Activated T-cell treated with anti-CD3 and anti-CD28 coated beads, Interleukin-2, amount 50 U/mL, for 72 hours (primary cell): ENCODE measurements around the gene RNF215. TPM values are rescaled to one million over a fixed set of nuclear protein-coding genes. Genes with fewer than 3 reads are reported as not detected.

Source experiments
- ATAC-seq, 2 donors: fragments of 150-1000 bp; cut with Tn5 transposase; replicated peaks in 1 of 2; 2 replicates each; pipeline ENCODE4 v1.10.0; 2021; ENCODE audit warnings: moderate library complexity in 2 of 2, mild to moderate bottlenecking in 1 of 2
- DNase-seq, 2 donors: peaks; one replicate each; pipeline ENCODE4 v3.0.0; 2021 to 2022; ENCODE audit warnings: mixed read lengths in 1 of 2
- H3K27ac Mint-ChIP-seq: one replicate; pipeline ENCODE4 v1.8.0; 2022; ENCODE audit warnings: mild to moderate bottlenecking, moderate library complexity, mixed read lengths
- H3K27me3 Mint-ChIP-seq: one replicate; pipeline ENCODE4 v1.8.0; 2022; ENCODE audit warnings: low read depth, mixed read lengths
- H3K36me3 Mint-ChIP-seq, 2 donors: one replicate each; pipeline ENCODE4 v1.8.0; 2022; ENCODE audit warnings: mixed read lengths in 2 of 2, mild to moderate bottlenecking in 1 of 2; ENCODE audit not compliant: insufficient read depth in 2 of 2
- H3K4me1 Mint-ChIP-seq: one replicate; pipeline ENCODE4 v1.8.0; 2022; ENCODE audit warnings: low read depth, mixed read lengths
- H3K4me3 Mint-ChIP-seq, 2 donors: one replicate each; pipeline ENCODE4 v1.8.0; 2022; ENCODE audit warnings: mild to moderate bottlenecking in 2 of 2, mixed read lengths in 2 of 2, moderate library complexity in 2 of 2
- H3K9me3 Mint-ChIP-seq, 2 donors: one replicate each; pipeline ENCODE4 v1.8.0; 2022; ENCODE audit warnings: mixed read lengths in 2 of 2
- total RNA-seq, 2 donors: library from RNA; stranded (reverse); gene quantifications; one replicate each; pipeline ENCODE4 v1.2.3, GENCODE V29; 2022

The RNF215 gene
- total RNA-seq, 2 donors from 2014 or later, result 8.4 to 12.4 TPM

DNA sequence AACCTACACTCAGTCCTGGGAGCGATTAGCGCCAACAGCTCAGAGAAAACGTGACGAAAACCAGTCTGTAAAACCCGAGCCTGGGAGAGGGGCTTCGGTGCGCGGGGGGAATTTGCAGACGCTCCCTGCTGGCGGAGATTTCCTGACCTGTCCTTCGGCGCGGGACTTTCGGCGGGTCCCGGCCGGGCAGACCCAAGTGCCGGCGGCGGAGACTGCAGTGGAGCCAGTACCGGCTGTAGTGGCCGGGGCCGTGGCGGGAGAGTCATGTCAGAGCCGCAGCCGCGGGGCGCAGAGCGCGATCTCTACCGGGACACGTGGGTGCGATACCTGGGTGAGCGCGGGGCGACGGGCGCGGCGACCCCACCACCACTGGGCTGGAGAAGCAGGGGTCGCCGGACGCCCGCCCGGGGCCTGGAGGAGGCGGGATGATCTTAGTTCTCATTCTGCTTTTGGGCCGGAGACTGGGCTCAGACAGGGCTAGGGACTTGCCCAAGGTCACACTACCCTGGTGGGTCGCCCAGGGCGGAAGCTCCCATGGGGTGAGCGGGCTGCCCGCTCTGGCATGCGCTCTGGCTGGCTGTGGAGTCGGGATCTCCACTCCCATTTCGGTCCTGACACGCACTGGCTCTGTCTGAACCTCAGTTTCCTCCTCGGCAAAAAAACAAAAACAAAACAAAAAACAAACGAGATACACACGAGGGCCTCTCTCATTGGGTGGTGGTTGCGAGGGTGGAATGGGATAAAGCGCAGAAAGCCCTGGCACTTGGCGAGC, 38.6 kb upstream of the RNF215 start, which contains the start of gene MTFP1:
Gene MTFP1 (plus strand): TSS at position 153 of the 772 bp plus-strand sequence. CDS start 112 bp downstream, at position 265.
- ATAC-seq (no peak), DNase-seq (peak; percentile 49 to 59)
- peaks cover 50% of the 10 kb centered on the region for H3K4me1 Mint-ChIP-seq
- H3K27ac Mint-ChIP-seq, result peak within 1 kb of the TSS; percentile 95
- no peaks in the 10 kb centered on the region for H3K9me3 Mint-ChIP-seq
- H3K4me3 Mint-ChIP-seq, result peak within 1 kb of the TSS; percentile 86 to 97
- peaks cover 0 to 9% of the 10 kb centered on the region in 2 donors for H3K36me3 Mint-ChIP-seq
- H3K27me3 Mint-ChIP-seq, result no peaks in the 10 kb centered on the region

- H3K4me3 Mint-ChIP-seq, result peak overlapping the region; percentile 86 to 97
- peak overlapping the region; percentile 95 for H3K27ac Mint-ChIP-seq
- ATAC-seq (no peak), DNase-seq (no peak)
- H3K4me1 Mint-ChIP-seq, result peaks cover 55% of the 10 kb centered on the region
- no peaks in the 10 kb centered on the region for H3K9me3 Mint-ChIP-seq
- H3K36me3 Mint-ChIP-seq, result peaks cover 1 to 10% of the 10 kb centered on the region in 2 donors
- no peaks in the 10 kb centered on the region for H3K27me3 Mint-ChIP-seq
Observed at GRCh38 chr22:30425327-30425615, 38.1 kb upstream of the RNF215 start.

DNA sequence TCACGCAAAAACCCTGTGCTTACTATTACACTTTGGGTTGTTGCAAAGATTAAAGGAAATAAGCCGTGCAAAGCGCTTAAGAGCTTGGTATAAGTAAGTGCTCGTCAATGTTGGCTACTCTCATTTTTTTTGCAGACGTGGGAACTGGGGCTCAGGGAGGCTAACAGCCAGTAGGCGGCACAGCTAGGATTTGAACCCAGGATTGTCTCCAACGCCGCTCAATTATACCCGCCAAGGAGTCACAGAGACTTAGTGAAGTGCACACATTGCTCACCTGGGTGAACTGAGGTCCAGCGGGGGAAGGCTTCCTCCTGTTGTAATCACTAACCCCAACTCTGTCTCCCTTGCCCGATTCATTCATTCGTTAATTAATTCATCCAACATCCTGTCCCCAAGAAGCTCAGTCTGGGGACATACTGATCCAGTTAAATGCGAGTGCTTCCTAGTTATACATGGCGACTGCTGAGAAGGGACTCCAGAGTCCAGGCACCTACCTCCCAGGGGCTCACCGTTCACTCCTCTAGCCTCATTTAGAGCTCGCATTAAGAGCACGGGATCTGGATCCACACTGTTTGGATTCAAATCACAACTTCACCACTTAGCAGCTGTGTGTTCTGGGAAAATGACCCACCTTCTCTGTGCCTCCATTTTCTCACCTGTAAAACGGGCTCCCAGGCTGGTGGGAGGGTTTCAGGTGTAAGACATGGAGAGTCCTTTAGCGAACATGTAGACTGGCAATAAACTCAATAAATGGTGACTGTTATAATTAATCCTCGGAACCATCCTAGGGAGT, 37.5 kb upstream of the RNF215 start:
- H3K27me3 Mint-ChIP-seq, result no peaks in the 10 kb centered on the region
- no peak for ATAC-seq
- peak overlapping the region; percentile 86 to 97 for H3K4me3 Mint-ChIP-seq
- no peaks in the 10 kb centered on the region for H3K9me3 Mint-ChIP-seq
- peak; percentile 21 to 25 for DNase-seq
- H3K27ac Mint-ChIP-seq, result peak overlapping the region; percentile 66
- peaks cover 60% of the 10 kb centered on the region for H3K4me1 Mint-ChIP-seq
- peaks cover 2 to 14% of the 10 kb centered on the region in 2 donors for H3K36me3 Mint-ChIP-seq

GRCh38 chr22:30423959-30424533, 36.8 kb upstream of the RNF215 start:
- Mint-ChIP-seq H3K36me3 (peaks cover 2 to 18% of the 10 kb centered on the region in 2 donors), H3K27me3 (no peaks in the 10 kb centered on the region), H3K4me1 (peaks cover 60% of the 10 kb centered on the region), H3K4me3 (peak overlapping the region; percentile 86 to 97), H3K27ac (peak overlapping the region; percentile 95), H3K9me3 (no peaks in the 10 kb centered on the region)
- ATAC-seq (peak; percentile 87 to 91), DNase-seq (peak; percentile 97 to 99)

DNA sequence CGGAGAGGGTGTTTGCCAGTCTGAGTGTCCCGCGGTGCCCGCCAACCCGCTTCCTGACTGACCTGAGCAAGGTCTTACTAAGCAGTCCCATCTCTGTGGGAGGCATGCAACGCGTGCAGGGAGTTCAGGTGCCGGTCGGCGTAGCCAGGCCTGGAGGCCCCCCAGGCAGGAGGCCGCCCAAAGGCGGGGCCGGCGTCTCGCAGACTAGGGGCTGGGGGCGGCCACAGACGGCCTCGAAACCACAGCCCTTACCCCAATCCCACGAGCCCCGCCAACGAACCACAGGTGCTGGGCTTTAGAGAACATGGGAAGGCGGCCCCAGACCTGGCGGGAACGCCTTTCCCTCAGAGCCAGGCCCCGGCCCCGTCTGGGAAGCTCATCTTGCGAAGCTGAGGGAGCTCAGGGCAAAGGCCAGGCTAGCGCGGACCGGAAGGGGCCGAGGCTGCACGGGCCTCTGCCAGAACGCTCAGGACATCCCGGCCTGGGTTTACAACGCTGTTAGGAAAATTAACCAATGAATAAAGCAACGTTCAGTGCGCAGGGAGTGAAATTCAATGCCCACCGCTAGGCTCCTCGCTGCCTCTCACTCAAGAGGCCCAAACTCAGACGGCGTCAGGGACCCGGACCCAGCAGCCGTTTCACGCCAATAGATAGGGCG, 36.2 kb upstream of the RNF215 start:
- no peaks in the 10 kb centered on the region for H3K27me3 Mint-ChIP-seq
- ATAC-seq (peak; percentile 31 to 44), DNase-seq (peak; percentile 74 to 78)
- peak overlapping the region; percentile 95 for H3K27ac Mint-ChIP-seq
- peaks cover 2 to 16% of the 10 kb centered on the region in 2 donors for H3K36me3 Mint-ChIP-seq
- H3K9me3 Mint-ChIP-seq, result no peaks in the 10 kb centered on the region
- H3K4me1 Mint-ChIP-seq, result peaks cover 60% of the 10 kb centered on the region
- peak overlapping the region; percentile 86 to 97 for H3K4me3 Mint-ChIP-seq

DNA sequence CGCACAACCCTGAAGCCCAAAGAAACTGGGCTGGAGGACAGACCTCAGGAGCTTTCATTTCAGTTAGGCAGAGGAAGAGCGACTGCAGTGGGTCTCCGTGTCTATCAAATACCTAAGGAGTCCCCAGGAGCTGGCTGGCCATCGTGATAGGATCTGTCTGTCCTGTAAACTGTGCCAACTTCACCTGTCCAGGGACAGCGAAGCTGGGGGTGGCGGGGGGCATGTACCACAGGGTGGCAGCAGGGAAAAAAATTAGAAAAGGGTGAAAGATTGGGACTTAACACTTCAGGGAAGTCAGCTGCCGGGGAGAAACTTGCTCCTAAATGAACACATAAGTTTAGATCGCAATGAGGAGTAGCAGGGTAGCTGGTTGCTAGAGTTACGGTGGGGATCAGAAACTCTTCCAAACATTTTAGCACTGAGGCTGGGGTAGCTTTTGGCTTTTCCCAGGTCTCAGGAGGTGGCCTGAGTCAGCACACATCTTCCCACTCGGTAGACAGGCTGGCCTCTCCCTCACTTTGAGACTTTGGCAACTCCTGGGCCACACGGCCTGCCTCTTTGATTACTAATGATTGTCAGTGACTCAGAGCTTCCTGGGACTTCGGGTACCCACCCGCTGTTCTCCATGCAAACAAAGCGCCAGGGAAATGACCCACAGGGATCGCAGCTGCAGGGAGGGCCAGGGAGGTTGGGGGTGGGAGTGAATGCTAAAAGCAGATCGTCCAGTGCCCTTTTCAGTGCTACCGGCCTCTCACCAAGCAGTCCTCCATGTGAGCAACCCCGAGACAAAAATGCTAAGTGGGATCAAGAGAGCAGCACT, 35.5 kb upstream of the RNF215 start:
- Mint-ChIP-seq H3K36me3 (peaks cover 3 to 18% of the 10 kb centered on the region in 2 donors), H3K4me1 (peaks cover 60% of the 10 kb centered on the region), H3K27me3 (no peaks in the 10 kb centered on the region), H3K4me3 (peak overlapping the region; percentile 86 to 97), H3K9me3 (no peaks in the 10 kb centered on the region), H3K27ac (peak overlapping the region; percentile 80)
- ATAC-seq (peak in 1 of 2 donors; percentile 13), DNase-seq (peak; percentile 44 to 45)

GRCh38 chr22:30421695-30422480, 34.7 kb upstream of the RNF215 start:
- H3K9me3 Mint-ChIP-seq, result no peaks in the 10 kb centered on the region
- H3K27ac Mint-ChIP-seq, result peak overlapping the region; percentile 80
- DNase-seq, result no peak
- H3K27me3 Mint-ChIP-seq, result no peaks in the 10 kb centered on the region
- H3K4me1 Mint-ChIP-seq, result peaks cover 54% of the 10 kb centered on the region
- peaks cover 3 to 18% of the 10 kb centered on the region in 2 donors for H3K36me3 Mint-ChIP-seq
- peak overlapping the region; percentile 86 to 97 for H3K4me3 Mint-ChIP-seq
- ATAC-seq, result no peak

GRCh38 chr22:30420347-30421125, 33.3 kb upstream of the RNF215 start:
- Mint-ChIP-seq H3K4me1 (peaks cover 43% of the 10 kb centered on the region), H3K9me3 (no peaks in the 10 kb centered on the region), H3K36me3 (peaks cover 3 to 26% of the 10 kb centered on the region in 2 donors), H3K27me3 (no peaks in the 10 kb centered on the region), H3K27ac (peak overlapping the region; percentile 80), H3K4me3 (peak overlapping the region; percentile 81 to 97)
- ATAC-seq (no peak), DNase-seq (peak in 1 of 2 donors; percentile 14)

GRCh38 chr22:30416837-30417236, 29.6 kb upstream of the RNF215 start:
- H3K4me1 Mint-ChIP-seq, result peaks cover 55% of the 10 kb centered on the region
- peaks cover 7 to 30% of the 10 kb centered on the region in 2 donors for H3K36me3 Mint-ChIP-seq
- DNase-seq (no peak), ATAC-seq (no peak)
- H3K4me3 Mint-ChIP-seq, result no peak overlapping the region
- no peaks in the 10 kb centered on the region for H3K27me3 Mint-ChIP-seq
- H3K9me3 Mint-ChIP-seq, result no peaks in the 10 kb centered on the region
- H3K27ac Mint-ChIP-seq, result no peak overlapping the region

DNA sequence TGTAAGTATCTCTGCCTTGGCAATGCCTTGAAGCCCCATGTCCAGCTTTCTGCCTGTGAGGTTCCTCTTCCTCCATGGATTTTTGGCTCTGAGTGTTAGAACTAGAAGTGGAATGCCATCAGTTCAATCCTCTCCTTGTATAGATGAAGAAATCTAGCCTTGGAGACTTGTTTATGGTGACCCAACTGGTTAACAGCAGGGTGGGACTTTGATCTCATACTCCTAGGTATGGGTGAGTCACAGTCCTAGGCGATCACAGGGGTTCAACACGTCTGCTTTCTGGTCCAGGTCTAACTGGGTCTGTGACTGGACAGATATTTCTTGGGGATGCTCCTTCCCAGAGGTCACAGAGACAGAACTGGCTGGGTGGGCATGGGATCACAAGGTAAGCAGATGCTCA, 29.2 kb upstream of the RNF215 start:
- peaks cover 9 to 32% of the 10 kb centered on the region in 2 donors for H3K36me3 Mint-ChIP-seq
- ATAC-seq (no peak), DNase-seq (no peak)
- no peaks in the 10 kb centered on the region for H3K27me3 Mint-ChIP-seq
- H3K9me3 Mint-ChIP-seq, result no peaks in the 10 kb centered on the region
- H3K27ac Mint-ChIP-seq, result no peak overlapping the region
- H3K4me3 Mint-ChIP-seq, result no peak overlapping the region
- H3K4me1 Mint-ChIP-seq, result peaks cover 54% of the 10 kb centered on the region

- H3K27ac Mint-ChIP-seq, result peak overlapping the region; percentile 84
- peak overlapping the region in 1 of 2 donors; percentile 24 for H3K4me3 Mint-ChIP-seq
- DNase-seq (no peak), ATAC-seq (peak; percentile 30 to 31)
- H3K9me3 Mint-ChIP-seq, result no peaks in the 10 kb centered on the region
- H3K36me3 Mint-ChIP-seq, result peaks cover 9 to 34% of the 10 kb centered on the region in 2 donors
- H3K4me1 Mint-ChIP-seq, result peaks cover 43% of the 10 kb centered on the region
- no peaks in the 10 kb centered on the region for H3K27me3 Mint-ChIP-seq
Observed at GRCh38 chr22:30414525-30415047, 27.4 kb upstream of the RNF215 start.
